Testis (tissue), 3 donors: Measurements from ENCODE around the gene MID1. TPM values are rescaled to one million over a fixed set of nuclear protein-coding genes. Genes with fewer than 3 reads are reported as not detected.

Source experiments
- DNase-seq: peaks from one replicate; pipeline ENCODE4 v3.0.0-alpha.2; 2019
- H3K27ac ChIP-seq, 2 donors: fragments of 200-600 bp; sonication (generic); one replicate each; pipeline ENCODE4 v1.5.1; 2019
- H3K27me3 ChIP-seq: fragments of 200-600 bp; sonication (generic); one replicate; pipeline ENCODE4 v1.5.1; 2019
- H3K36me3 ChIP-seq: fragments of 200-600 bp; sonication (generic); one replicate; pipeline ENCODE4 v1.5.1; 2017; ENCODE audit warnings: low read depth; ENCODE audit errors: missing control alignments
- H3K4me1 ChIP-seq: fragments of 200-600 bp; sonication (generic); one replicate; pipeline ENCODE4 v1.5.1; 2019
- H3K4me3 ChIP-seq, 2 donors: fragments of 200-600 bp; sonication (generic); one replicate each; pipeline ENCODE4 v1.5.1; 2017 to 2019
- H3K9me3 ChIP-seq: fragments of 200-600 bp; sonication (generic); one replicate; pipeline ENCODE4 v1.5.1; 2017
- POLR2A ChIP-seq: fragments of 450-650 bp; IDR thresholded peaks from one replicate; pipeline ENCODE4 v1.6.1; 2017; ENCODE audit warnings: antibody characterized with exemption, mild to moderate bottlenecking, moderate library complexity
- WGBS, 2 donors: methylation state at CpG; one replicate each; pipeline ENCODE4 v1.1.5; 2018; 5-methylcytosine and 5-hydroxymethylcytosine counted together
- intact Hi-C: fragments of 100-400 bp; cut with DNase I; formaldehyde crosslinking; loops from one replicate; pipeline ENCODE4 v1.15.1; 2023; ENCODE audit warnings: low total_unique reads
- polyA plus RNA-seq: library from polyadenylated mRNA; stranded (reverse); fragments of 350-450 nt; fragmentation: Illumina TruSeq; extraction: RNeasy Lipid Tissue Mini Kit (QIAGEN cat#74804); gene quantifications from one replicate; pipeline ENCODE4 v1.2.3, GENCODE V29; 2014; ENCODE audit warnings: low read depth, low replicate concordance; ENCODE audit not compliant: insufficient read depth
- total RNA-seq, 2 donors: library from RNA; depleted of rRNA; stranded (reverse); fragments of >200 nt; gene quantifications; one replicate each; pipeline ENCODE4 v1.2.3, GENCODE V29; 2016
- TF ChIP-seq, protein P1 (sequence below), 3 experiments: fragments of 450-650 bp in 2 of 3; fragments of 200-600 bp in 1 of 3; sonication (generic) in 1 of 3; IDR thresholded peaks; one replicate each; pipeline ENCODE4 v1.5.1; 2016 to 2019; ENCODE audit warnings: antibody characterized with exemption in 3 of 3, mild to moderate bottlenecking in 2 of 3, moderate library complexity in 1 of 3

MID1 gene
- total and polyA plus RNA-seq, 3 donors from 2014 or later: 10.3 to 34.6 (median 18.3) TPM

DNA sequence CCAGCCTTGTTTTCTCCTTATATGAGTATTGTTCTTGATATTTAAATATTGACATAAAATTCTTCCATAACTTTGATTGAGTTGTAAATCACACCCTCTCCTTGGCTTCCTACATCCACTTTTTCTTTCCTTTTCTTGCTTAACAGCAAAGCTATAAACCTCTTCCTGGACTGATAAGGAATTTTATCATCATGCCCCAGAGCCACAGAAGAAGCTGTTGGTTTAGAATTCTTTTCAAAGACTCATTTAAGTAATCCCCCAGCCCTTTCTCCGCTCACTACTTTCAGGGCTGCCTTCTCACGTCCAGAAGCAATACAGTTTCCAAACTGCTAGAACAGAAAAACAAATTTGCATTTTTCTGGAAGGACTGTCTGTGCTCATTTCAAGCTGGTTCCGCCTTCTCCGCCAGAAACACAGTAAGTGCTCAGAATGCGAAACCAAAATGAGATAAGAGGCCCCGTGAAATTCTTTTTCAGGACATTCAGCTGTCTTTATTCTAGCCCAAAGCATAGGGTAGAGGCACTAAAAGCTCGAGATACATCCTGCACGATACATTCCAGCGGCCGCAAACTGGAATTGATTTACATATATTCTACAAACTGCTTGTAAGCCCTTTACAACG lies 849 bp downstream of the MID1 start:
- DNase-seq: peak; percentile 25
- H3K4me3 ChIP-seq: peak overlapping the region; percentile 55 to 73
- no peaks in the 10 kb centered on the region for H3K9me3 ChIP-seq
- no peaks in the 10 kb centered on the region for H3K36me3 ChIP-seq
- H3K27ac ChIP-seq: peak overlapping the region; percentile 86 to 88
- intact Hi-C loops: no loop called here
- H3K27me3 ChIP-seq: no peaks in the 10 kb centered on the region
- no peak for TF ChIP-seq POLR2A
- TF ChIP-seq, protein P1, sequence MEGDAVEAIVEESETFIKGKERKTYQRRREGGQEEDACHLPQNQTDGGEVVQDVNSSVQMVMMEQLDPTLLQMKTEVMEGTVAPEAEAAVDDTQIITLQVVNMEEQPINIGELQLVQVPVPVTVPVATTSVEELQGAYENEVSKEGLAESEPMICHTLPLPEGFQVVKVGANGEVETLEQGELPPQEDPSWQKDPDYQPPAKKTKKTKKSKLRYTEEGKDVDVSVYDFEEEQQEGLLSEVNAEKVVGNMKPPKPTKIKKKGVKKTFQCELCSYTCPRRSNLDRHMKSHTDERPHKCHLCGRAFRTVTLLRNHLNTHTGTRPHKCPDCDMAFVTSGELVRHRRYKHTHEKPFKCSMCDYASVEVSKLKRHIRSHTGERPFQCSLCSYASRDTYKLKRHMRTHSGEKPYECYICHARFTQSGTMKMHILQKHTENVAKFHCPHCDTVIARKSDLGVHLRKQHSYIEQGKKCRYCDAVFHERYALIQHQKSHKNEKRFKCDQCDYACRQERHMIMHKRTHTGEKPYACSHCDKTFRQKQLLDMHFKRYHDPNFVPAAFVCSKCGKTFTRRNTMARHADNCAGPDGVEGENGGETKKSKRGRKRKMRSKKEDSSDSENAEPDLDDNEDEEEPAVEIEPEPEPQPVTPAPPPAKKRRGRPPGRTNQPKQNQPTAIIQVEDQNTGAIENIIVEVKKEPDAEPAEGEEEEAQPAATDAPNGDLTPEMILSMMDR (IDR thresholded peaks at IDR 0.05): no peak
- 0% methylated on average over 6 to 11 of the region's 11 CpGs for whole genome bisulfite sequencing, 2 donors
- peaks cover 2% of the 10 kb centered on the region for H3K4me1 ChIP-seq

DNA sequence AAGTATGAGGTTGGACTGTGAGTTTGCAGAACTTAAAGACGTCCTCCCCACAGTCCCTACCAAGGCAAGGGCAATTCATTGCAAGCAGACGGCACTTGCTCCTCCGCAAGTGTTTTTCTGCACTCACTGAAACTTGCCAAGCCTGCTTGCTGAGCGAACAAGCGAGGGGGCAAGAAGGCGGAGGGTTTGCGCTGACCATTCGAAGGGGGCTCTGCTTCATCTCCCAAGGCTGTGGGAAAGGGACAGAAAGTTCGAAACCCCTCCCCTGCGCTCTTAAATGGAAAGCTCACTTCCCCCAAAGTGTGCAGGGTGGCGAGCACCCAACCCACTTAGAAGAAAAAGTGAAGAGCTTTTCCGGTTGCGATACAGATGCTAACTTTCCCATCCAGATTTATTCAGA lies 1.4 kb downstream of the MID1 start:
- Histone ChIP-seq H3K36me3 (no peaks in the 10 kb centered on the region), H3K27me3 (no peaks in the 10 kb centered on the region), H3K4me1 (peaks cover 5% of the 10 kb centered on the region), H3K4me3 (peak overlapping the region; percentile 55 to 73), H3K9me3 (no peaks in the 10 kb centered on the region), H3K27ac (peak overlapping the region; percentile 86 to 88)
- DNase-seq: no peak
- TF ChIP-seq, protein P1 (IDR thresholded peaks at IDR 0.05): no peak
- TF ChIP-seq POLR2A: no peak
- intact Hi-C loops: no loop called here
- 1 to 3% methylated on average over 5 to 13 of the region's 13 CpGs for WGBS, 2 donors

DNA sequence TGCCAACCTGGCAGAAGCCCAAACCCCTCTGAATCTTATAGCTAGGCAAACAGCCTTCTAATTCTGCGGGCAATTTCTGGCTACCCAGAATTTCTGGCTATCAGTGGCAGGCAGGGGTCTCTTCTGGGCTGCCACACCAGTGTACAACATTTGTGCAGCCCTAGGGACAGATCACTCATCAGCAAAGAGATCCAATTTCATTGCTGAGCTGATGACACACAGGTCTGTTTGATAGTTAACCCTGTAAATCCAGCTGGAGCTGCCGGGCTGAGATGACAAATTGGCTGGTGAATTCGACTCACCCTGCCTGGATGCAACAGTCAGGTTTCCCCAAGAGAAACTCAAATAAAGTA lies 2.4 kb downstream of the MID1 start:
- no peak for TF ChIP-seq POLR2A
- TF ChIP-seq, protein P1 (IDR thresholded peaks at IDR 0.05): no peak
- intact Hi-C loops: no loop called here
- peaks cover 5% of the 10 kb centered on the region for H3K4me1 ChIP-seq
- WGBS, 2 donors: 8 to 18% methylated on average over 2 to 3 of the region's 3 CpGs
- H3K9me3 ChIP-seq: no peaks in the 10 kb centered on the region
- no peaks in the 10 kb centered on the region for H3K27me3 ChIP-seq
- no peaks in the 10 kb centered on the region for H3K36me3 ChIP-seq
- H3K4me3 ChIP-seq: peak overlapping the region in 1 of 2 donors; percentile 73
- H3K27ac ChIP-seq: peak overlapping the region; percentile 55 to 88
- no peak for DNase-seq

DNA sequence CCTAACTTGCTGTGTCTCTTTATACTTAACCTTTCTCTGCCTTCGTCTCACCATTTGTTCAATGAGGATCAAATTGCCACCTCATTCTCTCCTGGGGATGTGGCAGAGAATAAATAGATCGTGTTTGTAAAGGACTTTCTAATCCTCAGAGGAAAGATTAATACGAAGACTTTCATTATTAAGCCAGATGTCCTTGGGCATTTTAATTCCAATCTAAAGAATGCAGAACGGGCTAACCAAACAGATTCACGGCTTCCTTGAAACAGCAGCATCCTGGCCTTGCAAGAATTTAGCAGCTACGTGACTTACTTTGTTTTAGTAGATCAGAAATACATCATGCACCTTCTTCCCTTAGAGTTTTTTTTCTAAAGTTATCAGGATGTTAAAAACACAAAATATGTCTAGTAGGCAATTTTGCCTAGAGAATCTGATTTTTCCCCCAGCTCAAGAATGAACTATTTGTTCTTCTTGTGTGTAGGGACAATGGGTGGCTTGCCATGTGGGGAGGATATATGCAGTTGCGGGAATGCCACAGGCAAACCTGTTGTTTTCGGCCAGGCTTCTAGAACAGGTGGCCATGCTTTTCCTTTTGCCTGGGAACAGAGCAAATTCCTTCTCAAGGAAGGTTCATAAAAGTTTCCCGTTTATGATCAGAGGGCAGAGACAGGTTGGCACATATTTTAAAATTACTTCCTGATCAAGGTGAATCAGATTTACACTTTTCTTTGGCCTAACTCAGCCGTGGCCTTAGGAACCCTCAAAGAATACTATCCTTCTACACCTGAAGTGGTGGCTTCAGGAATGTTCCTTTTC lies 3.0 kb downstream of the MID1 start:
- H3K27me3 ChIP-seq: no peaks in the 10 kb centered on the region
- H3K4me1 ChIP-seq: peaks cover 5% of the 10 kb centered on the region
- no peak overlapping the region for H3K4me3 ChIP-seq
- H3K36me3 ChIP-seq: no peaks in the 10 kb centered on the region
- intact Hi-C loops: no loop called here
- H3K9me3 ChIP-seq: no peaks in the 10 kb centered on the region
- WGBS, 2 donors: 34 to 49% methylated on average over 10 of the region's 10 CpGs
- TF ChIP-seq, protein P1 (IDR thresholded peaks at IDR 0.05): no peak
- TF ChIP-seq POLR2A: no peak
- H3K27ac ChIP-seq: peak overlapping the region; percentile 59 to 88
- no peak for DNase-seq
